GM12878 (cell line): ENCODE data around the gene GOLPH3. TPM values are rescaled to one million over a fixed set of nuclear protein-coding genes. Genes with fewer than 3 reads are reported as not detected.

ENCODE experiments used
- ATAC-seq: fragments of 200-7000 bp; cut with Tn5 transposase; 3 replicates; pipeline ENCODE4 v1.9.1; 2020; ENCODE audit warnings: mild to moderate bottlenecking, moderate library complexity
- BruUV-seq: library from RNA; stranded (reverse); fragments of 400-500 nt; replicated peaks from 2 replicates; lab custom pipeline; 2021; lab: Mats Ljungman, UMichigan
- CTCF ChIA-PET: fragments of 300-600 bp; sonication (Branson Sonifier 250); formaldehyde crosslinking; extraction: SDS; loops from one replicate; lab custom pipeline; 2021; ENCODE audit warnings: inconsistent platforms; lab: Yijun Ruan, JAX
- POLR2A ChIA-PET: fragments of 350-600 bp; formaldehyde crosslinking; extraction: SDS; loops from one replicate; lab custom pipeline; 2021; ENCODE audit warnings: inconsistent platforms; lab: Charles Lee
- RAD21 ChIA-PET: fragments of 300-600 bp; sonication (Branson Sonifier 250); formaldehyde crosslinking; loops from one replicate; lab custom pipeline; 2023; ENCODE audit warnings: antibody characterized with exemption; ENCODE audit not compliant: unreplicated experiment; lab: Charles Lee
- SMC1A ChIA-PET: fragments of 300-600 bp; sonication (Branson Sonifier 250); formaldehyde crosslinking; loops from one replicate; lab custom pipeline; 2023; ENCODE audit not compliant: unreplicated experiment, uncharacterized antibody; lab: Charles Lee
- DNase-seq: peaks from one replicate; pipeline ENCODE4 v3.0.0-alpha.2; 2011; ENCODE audit warnings: low read depth, low spot score
- FAIRE-seq: peaks from 3 replicates; lab custom pipeline; 2011; peaks lifted over from hg19 to GRCh38; lab: Jason Lieb, UNC
- H2AFZ ChIP-seq: 2 replicates; pipeline ENCODE4 v1.6.0; 2011; ENCODE audit warnings: low read depth, low read length, control low read depth; ENCODE audit not compliant: control insufficient read depth
- H3K27ac ChIP-seq: 2 replicates; pipeline ENCODE4 v1.5.1; 2011; ENCODE audit warnings: control low read depth; ENCODE audit not compliant: control insufficient read depth, insufficient read depth
- H3K27me3 ChIP-seq, 2 experiments: replicated peaks in 1 of 2; 2 replicates each; pipeline versions ENCODE4 v1.6.0 to v1.6.1; 2011; ENCODE audit warnings: low read length in 1 of 2; ENCODE audit not compliant: control insufficient read depth in 2 of 2, insufficient read depth in 2 of 2
- H3K36me3 ChIP-seq, 2 experiments: 2 replicates each; pipeline ENCODE4 v1.5.1; 2011; ENCODE audit warnings: low read length in 1 of 2; ENCODE audit not compliant: control insufficient read depth in 2 of 2, insufficient read depth in 2 of 2
- H3K4me1 ChIP-seq: 2 replicates; pipeline ENCODE4 v1.6.1; 2011; ENCODE audit warnings: mild to moderate bottlenecking, low read length, moderate library complexity, mixed read lengths; ENCODE audit not compliant: control insufficient read depth, insufficient read depth
- H3K4me2 ChIP-seq: 2 replicates; pipeline ENCODE4 v1.6.0; 2011; ENCODE audit warnings: control low read depth; ENCODE audit not compliant: control insufficient read depth, insufficient read depth
- H3K4me3 ChIP-seq: fragments of 200-600 bp; sonication (generic); 2 replicates; pipeline ENCODE4 v1.5.1; 2016
- H3K79me2 ChIP-seq: 2 replicates; pipeline ENCODE4 v1.6.0; 2011; ENCODE audit warnings: low read length; ENCODE audit not compliant: control insufficient read depth, insufficient read depth
- H3K9ac ChIP-seq: 2 replicates; pipeline ENCODE4 v1.8.0; 2011; ENCODE audit warnings: low read length, control low read depth, mixed read lengths; ENCODE audit not compliant: control insufficient read depth, insufficient read depth
- H3K9me3 ChIP-seq: replicated peaks from 3 replicates; pipeline ENCODE4 v1.5.1; 2011; ENCODE audit warnings: mild to moderate bottlenecking, low read length; ENCODE audit not compliant: control insufficient read depth, insufficient read depth
- H4K20me1 ChIP-seq: 2 replicates; pipeline ENCODE4 v1.6.0; 2011; ENCODE audit not compliant: control insufficient read depth, insufficient read depth
- BCL3 ChIP-seq: IDR thresholded peaks from 2 replicates; pipeline ENCODE4 v1.6.1; 2011; ENCODE audit warnings: borderline replicate concordance, low read depth, mild to moderate bottlenecking, moderate library complexity, low read length; ENCODE audit not compliant: insufficient read depth, poor library complexity, severe bottlenecking
- BRCA1 ChIP-seq: IDR thresholded peaks from 2 replicates; pipeline ENCODE4 v1.6.1; 2011; ENCODE audit warnings: low read depth, low read length, improper control_type of control experiment
- E2F8 ChIP-seq: fragments of 450-650 bp; IDR thresholded peaks from 2 replicates; pipeline ENCODE4 v1.6.1; 2018; ENCODE audit warnings: mild to moderate bottlenecking, low read depth, moderate library complexity; ENCODE audit not compliant: partially characterized antibody
- ELK1 ChIP-seq: IDR thresholded peaks from 2 replicates; pipeline ENCODE4 v1.6.1; 2012; ENCODE audit warnings: low read depth, low read length, improper control_type of control experiment
- FOXM1 ChIP-seq: IDR thresholded peaks from 2 replicates; pipeline ENCODE4 v1.6.1; 2012; ENCODE audit warnings: low read depth, mild to moderate bottlenecking, inconsistent platforms, low read length, moderate library complexity
- HSF1 ChIP-seq: fragments of 150-350 bp; IDR thresholded peaks from 2 replicates; pipeline ENCODE4 v1.6.1; 2014; ENCODE audit warnings: mild to moderate bottlenecking, low read depth, low read length
- JUND ChIP-seq: IDR thresholded peaks from 2 replicates; pipeline ENCODE4 v1.6.1; 2012; ENCODE audit warnings: low read depth, mild to moderate bottlenecking, low read length, improper control_type of control experiment, moderate library complexity
- NFYB ChIP-seq: IDR thresholded peaks from 2 replicates; pipeline ENCODE4 v1.6.1; 2011; ENCODE audit warnings: low read depth, mild to moderate bottlenecking, low read length, improper control_type of control experiment, moderate library complexity; ENCODE audit not compliant: insufficient read depth
- NKRF ChIP-seq: fragments of 450-650 bp; conservative IDR thresholded peaks from 2 replicates; pipeline ENCODE4 v1.6.1; 2017; ENCODE audit warnings: mild to moderate bottlenecking, moderate library complexity
- ZNF24 ChIP-seq: fragments of 450-650 bp; IDR thresholded peaks from 2 replicates; pipeline ENCODE4 v1.6.1; 2017; ENCODE audit warnings: antibody characterized with exemption, mild to moderate bottlenecking
- WGBS: methylation state at CpG from one replicate; pipeline ENCODE4 v1.1.6; 2016; ENCODE audit warnings: low lambda C conversion rate; ENCODE audit not compliant: insufficient replicate concordance, insufficient coverage; ENCODE audit errors: missing lambda C conversion rate; 5-methylcytosine and 5-hydroxymethylcytosine counted together
- in situ Hi-C: fragments of 300-500 bp; cut with MboI; formaldehyde crosslinking; loops from 9 replicates; pipeline ENCODE4 v1.14.3; 2018; ENCODE audit warnings: mixed read lengths
- intact Hi-C: fragments of 100-400 bp; cut with micrococcal nuclease; formaldehyde crosslinking; loops from one replicate; pipeline ENCODE4 v1.14.2; 2022; ENCODE audit not compliant: unreplicated experiment
- polyA plus RNA-seq, 11 experiments: library from polyadenylated mRNA; depleted of rRNA in 4 of 11; unstranded in 6 of 11; stranded (reverse) in 5 of 11; fragments of >200 nt; fragmentation: Nextera tagmentation in 4 of 11; fragmentation: Illumina TruSeq in 1 of 11; extraction: Ambion mirVana in 4 of 11; extraction: Trizol in 1 of 11; gene quantifications; 1 replicate in 1 of 11; 2 replicates in 10 of 11; pipeline versions ENCODE4 v1.2.1 to v1.2.3, GENCODE V29; 2011 to 2016; ENCODE audit warnings: inconsistent platforms in 2 of 11, missing spikeins in 2 of 11, low read depth in 1 of 11
- total RNA-seq, 4 experiments: library from RNA; depleted of rRNA in 3 of 4; stranded (reverse); fragments of >200 nt in 3 of 4; fragmentation: Illumina TruSeq in 1 of 4; extraction: Trizol in 1 of 4; gene quantifications; 2 replicates each; pipeline versions ENCODE4 v1.2.1 to v1.2.3, GENCODE V29; 2013 to 2021

The GOLPH3 gene
- total and polyA plus RNA-seq, 10 of the 15 experiments (the other 5 are each of a cell fraction or from before 2014, with no cell fraction given): 14.0 to 79.7 (median 43.2) TPM

- in situ Hi-C loops (no loop called here), intact Hi-C loops (no loop called here)
- ChIA-PET CTCF (interaction anchor here (0.6 to 1.1 kb wide), 2 partner anchors 15 to 1979 kb away, joined by 3 to 4 read pairs; no protein-coding TSS in a partner anchor), POLR2A (no interaction called here), SMC1A (interaction anchor here (0.7 to 3.3 kb wide), 2 partner anchors 10 to 13 kb away, joined by 3 to 12 read pairs; no protein-coding TSS in a partner anchor), RAD21 (no interaction called here)
- no peak overlapping the region for H2AFZ ChIP-seq
- H3K27me3 ChIP-seq: no peaks in the 10 kb centered on the region
- peaks cover 13% of the 10 kb centered on the region for H3K4me1 ChIP-seq
- no TSS peak for BruUV-seq
- no peak overlapping the region for H3K4me3 ChIP-seq
- no peak for TF ChIP-seq ZNF24
- no peak for TF ChIP-seq ELK1
- TF ChIP-seq HSF1: no peak
- no peak for TF ChIP-seq NKRF
- no peak for TF ChIP-seq JUND
- no peak for TF ChIP-seq BRCA1
- no peak for TF ChIP-seq E2F8
- TF ChIP-seq BCL3: no peak
- TF ChIP-seq FOXM1: no peak
- no peak for TF ChIP-seq NFYB
- no peaks in the 10 kb centered on the region for H4K20me1 ChIP-seq
- no peaks in the 10 kb centered on the region for H3K9me3 ChIP-seq
- DNase-seq: no peak
- no peak overlapping the region for H3K9ac ChIP-seq
- no peak for FAIRE-seq
- no peak overlapping the region for H3K4me2 ChIP-seq
- H3K79me2 ChIP-seq: peaks cover 92% of the 10 kb centered on the region
- H3K27ac ChIP-seq: no peak overlapping the region
- ATAC-seq: no peak
- 95% methylated on average over 1 of the region's 1 CpG for WGBS
- H3K36me3 ChIP-seq: no peaks in the 10 kb centered on the region; a peak in 2 of 4 replicates
These were observed 23.8 kb downstream of the GOLPH3 start for GRCh38 chr5:32150366-32150765.
